Endothelial cell of umbilical vein (primary cell): ENCODE results near the gene CACNA1C. TPM values are rescaled to one million over a fixed set of nuclear protein-coding genes. Genes with fewer than 3 reads are reported as not detected.

Source experiments
- BruUV-seq: library from RNA; stranded (reverse); fragments of 400-500 nt; replicated peaks from 2 replicates; lab custom pipeline; 2021; lab: Mats Ljungman, UMichigan
- CTCF ChIA-PET: fragments of 300-600, 350-600 bp; sonication (Branson Sonifier 250); formaldehyde crosslinking; loops from one replicate; lab custom pipeline; 2021; ENCODE audit warnings: antibody characterized with exemption, inconsistent platforms; lab: Charles Lee
- POLR2A ChIA-PET: fragments of 300-600, 350-600 bp; sonication (Branson Sonifier 250); formaldehyde crosslinking; loops from one replicate; lab custom pipeline; 2021; ENCODE audit warnings: antibody characterized with exemption, inconsistent platforms; lab: Charles Lee
- DNase-seq: peaks from one replicate; pipeline ENCODE4 v3.0.0-alpha.2; 2011; ENCODE audit warnings: low read depth, low spot score
- FAIRE-seq: peaks from 2 replicates; lab custom pipeline; 2011; peaks lifted over from hg19 to GRCh38; lab: Jason Lieb, UNC
- H2AFZ ChIP-seq: 2 replicates; pipeline ENCODE4 v1.6.0; 2012; ENCODE audit warnings: low read depth, low read length, control low read depth, inconsistent platforms
- H3K27ac ChIP-seq: 2 replicates; pipeline ENCODE4 v1.5.1; 2011; ENCODE audit warnings: low read depth, mild to moderate bottlenecking, control low read depth, low read length, moderate library complexity; ENCODE audit not compliant: insufficient read depth
- H3K27me3 ChIP-seq, 2 experiments: 2 replicates each; pipeline versions ENCODE4 v1.6.0 to v1.6.1; 2011; ENCODE audit warnings: low read length in 2 of 2, mixed read lengths in 1 of 2; ENCODE audit not compliant: control insufficient read depth in 2 of 2, insufficient read depth in 2 of 2
- H3K36me3 ChIP-seq, 2 experiments: 2 replicates in 1 of 2; 3 replicates in 1 of 2; pipeline ENCODE4 v1.5.1; 2011; ENCODE audit warnings: low read length in 2 of 2, mild to moderate bottlenecking in 1 of 2, moderate library complexity in 1 of 2; ENCODE audit not compliant: control insufficient read depth in 2 of 2, insufficient read depth in 2 of 2; ENCODE audit errors: extremely low read depth in 1 of 2
- H3K4me1 ChIP-seq: 3 replicates; pipeline ENCODE4 v1.5.1; 2011; ENCODE audit warnings: mild to moderate bottlenecking, low read length; ENCODE audit not compliant: control insufficient read depth, insufficient read depth; ENCODE audit errors: extremely low read depth
- H3K4me2 ChIP-seq: 2 replicates; pipeline ENCODE4 v1.6.1; 2011; ENCODE audit warnings: low read length, control low read depth, mixed read lengths; ENCODE audit not compliant: insufficient read depth
- H3K4me3 ChIP-seq, 3 experiments: fragments of 200-600 bp in 1 of 3; sonication (generic), shearing (Covaris generic) in 1 of 3; replicated peaks in 1 of 3; 2 replicates each; pipeline ENCODE4 v1.5.1; 2011 to 2016; ENCODE audit warnings: control low read depth in 3 of 3, low read length in 3 of 3, mild to moderate bottlenecking in 2 of 3, inconsistent platforms in 1 of 3, low read depth in 1 of 3, moderate library complexity in 1 of 3; ENCODE audit not compliant: insufficient read depth in 1 of 3
- H3K79me2 ChIP-seq: 2 replicates; pipeline ENCODE4 v1.6.0; 2012; ENCODE audit warnings: low read length, inconsistent platforms; ENCODE audit not compliant: control insufficient read depth, insufficient read depth
- H3K9ac ChIP-seq: replicated peaks from 2 replicates; pipeline ENCODE3; 2011; ENCODE audit warnings: low read length, control low read depth; ENCODE audit not compliant: insufficient read depth; ENCODE audit errors: extremely low read depth
- H3K9me1 ChIP-seq: replicated peaks from 3 replicates; pipeline ENCODE4 v1.6.0; 2011; ENCODE audit warnings: mild to moderate bottlenecking, low read length; ENCODE audit not compliant: control insufficient read depth, insufficient read depth; ENCODE audit errors: extremely low read depth
- H3K9me3 ChIP-seq: replicated peaks from 2 replicates; pipeline ENCODE4 v1.5.1; 2012; ENCODE audit warnings: low read length, inconsistent platforms; ENCODE audit not compliant: control insufficient read depth, insufficient read depth
- H4K20me1 ChIP-seq: replicated peaks from 2 replicates; pipeline ENCODE3; 2011; ENCODE audit warnings: mild to moderate bottlenecking, low read length; ENCODE audit not compliant: control insufficient read depth, insufficient read depth; ENCODE audit errors: extremely low read depth
- EZH2 ChIP-seq: IDR thresholded peaks from 2 replicates; pipeline ENCODE4 v1.6.1; 2012; ENCODE audit warnings: borderline replicate concordance, low read depth, mild to moderate bottlenecking, moderate library complexity, low read length, inconsistent platforms; ENCODE audit not compliant: severe bottlenecking
- FOS ChIP-seq: IDR thresholded peaks from 2 replicates; pipeline ENCODE4 v1.6.1; 2011; ENCODE audit warnings: mild to moderate bottlenecking, low read length, moderate library complexity, borderline replicate concordance; ENCODE audit not compliant: insufficient read depth
- GATA2 ChIP-seq: IDR thresholded peaks from 2 replicates; pipeline ENCODE4 v1.7.0; 2011; ENCODE audit warnings: low read depth, mild to moderate bottlenecking, moderate library complexity, mixed read lengths, low read length; ENCODE audit not compliant: insufficient read length, insufficient read depth
- JUN ChIP-seq: IDR thresholded peaks from 2 replicates; pipeline ENCODE4 v1.6.1; 2011; ENCODE audit warnings: borderline replicate concordance, low read depth; ENCODE audit not compliant: insufficient read length, insufficient read depth
- MYC ChIP-seq: IDR thresholded peaks from one replicate; pipeline ENCODE4 v1.6.1; 2011; ENCODE audit warnings: mild to moderate bottlenecking, low read depth, low read length
- POLR2A ChIP-seq: IDR thresholded peaks from 2 replicates; pipeline ENCODE4 v1.6.1; 2012; ENCODE audit warnings: low read depth, mild to moderate bottlenecking, control low read depth, low read length
- POLR2AphosphoS5 ChIP-seq: IDR thresholded peaks from 2 replicates; pipeline ENCODE4 v1.6.1; 2012; ENCODE audit warnings: low read depth, mild to moderate bottlenecking, control low read depth, low read length, moderate library complexity; ENCODE audit not compliant: insufficient read depth
- dilution Hi-C: fragments of 300-500 bp; cut with MboI; formaldehyde crosslinking; loops from one replicate; pipeline ENCODE4 v1.15.0; 2019; ENCODE audit warnings: low sequenced_read_pairs; ENCODE audit not compliant: extremely low pct_ligation_motif_present
- intact Hi-C: fragments of 100-400 bp; cut with micrococcal nuclease; formaldehyde crosslinking; loops from one replicate; pipeline ENCODE4 v1.10.0; 2022
- polyA plus RNA-seq, 4 experiments: library from polyadenylated mRNA; depleted of rRNA in 3 of 4; stranded (reverse) in 3 of 4; unstranded in 1 of 4; fragments of >200 nt; gene quantifications; 2 replicates each; pipeline versions ENCODE4 v1.2.1 to v1.2.3, GENCODE V29; 2011 to 2012; ENCODE audit warnings: missing spikeins in 1 of 4
- total RNA-seq: library from RNA; stranded (reverse); gene quantifications from 2 replicates; pipeline ENCODE4 v1.2.3, GENCODE V29; 2021
- TF ChIP-seq, protein P1 (sequence below): IDR thresholded peaks from 2 replicates; pipeline ENCODE4 v1.6.1; 2011; ENCODE audit not compliant: insufficient read depth, insufficient read length
- TF ChIP-seq, protein P2 (sequence below), 2 donors: IDR thresholded peaks; 1 replicate in 1 of 2; 2 replicates in 1 of 2; pipeline ENCODE4 v1.5.1; 2011; ENCODE audit warnings: low read length in 2 of 2, mild to moderate bottlenecking in 2 of 2, moderate library complexity in 2 of 2, control low read depth in 1 of 2, inconsistent platforms in 1 of 2, low read depth in 1 of 2; ENCODE audit not compliant: insufficient read depth in 1 of 2; ENCODE audit errors: extremely low read depth in 1 of 2

The CACNA1C gene
- total and polyA plus RNA-seq, 2 donors (not counting 3 experiments of a cell fraction or from before 2014, with no cell fraction given), result not detected

GRCh38 chr12:2075508-2076195 lies 22.9 kb downstream of the CACNA1C start:
- no peaks in the 10 kb centered on the region for H3K4me1 ChIP-seq
- dilution Hi-C loops, result no loop called here
- intact Hi-C loops, result no loop called here
- H3K9me3 ChIP-seq, result no peaks in the 10 kb centered on the region
- no TSS peak for BruUV-seq
- H2AFZ ChIP-seq, result no peak overlapping the region
- H4K20me1 ChIP-seq, result no peaks in the 10 kb centered on the region
- CTCF ChIA-PET, result interaction anchor here (1.2 kb wide), 1 partner anchor 136 kb away, joined by 3 read pairs; no protein-coding TSS in a partner anchor
- H3K9ac ChIP-seq, result no peak overlapping the region
- H3K27ac ChIP-seq, result no peak overlapping the region
- no peak overlapping the region for H3K4me2 ChIP-seq
- FAIRE-seq, result no peak
- H3K79me2 ChIP-seq, result no peaks in the 10 kb centered on the region
- TF ChIP-seq GATA2 (no peak), MYC (no peak), JUN (no peak), EZH2 (no peak), POLR2AphosphoS5 (no peak), FOS (no peak), POLR2A (no peak)
- TF ChIP-seq, protein P1, sequence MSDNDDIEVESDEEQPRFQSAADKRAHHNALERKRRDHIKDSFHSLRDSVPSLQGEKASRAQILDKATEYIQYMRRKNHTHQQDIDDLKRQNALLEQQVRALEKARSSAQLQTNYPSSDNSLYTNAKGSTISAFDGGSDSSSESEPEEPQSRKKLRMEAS, result no peak
- TF ChIP-seq, protein P2, sequence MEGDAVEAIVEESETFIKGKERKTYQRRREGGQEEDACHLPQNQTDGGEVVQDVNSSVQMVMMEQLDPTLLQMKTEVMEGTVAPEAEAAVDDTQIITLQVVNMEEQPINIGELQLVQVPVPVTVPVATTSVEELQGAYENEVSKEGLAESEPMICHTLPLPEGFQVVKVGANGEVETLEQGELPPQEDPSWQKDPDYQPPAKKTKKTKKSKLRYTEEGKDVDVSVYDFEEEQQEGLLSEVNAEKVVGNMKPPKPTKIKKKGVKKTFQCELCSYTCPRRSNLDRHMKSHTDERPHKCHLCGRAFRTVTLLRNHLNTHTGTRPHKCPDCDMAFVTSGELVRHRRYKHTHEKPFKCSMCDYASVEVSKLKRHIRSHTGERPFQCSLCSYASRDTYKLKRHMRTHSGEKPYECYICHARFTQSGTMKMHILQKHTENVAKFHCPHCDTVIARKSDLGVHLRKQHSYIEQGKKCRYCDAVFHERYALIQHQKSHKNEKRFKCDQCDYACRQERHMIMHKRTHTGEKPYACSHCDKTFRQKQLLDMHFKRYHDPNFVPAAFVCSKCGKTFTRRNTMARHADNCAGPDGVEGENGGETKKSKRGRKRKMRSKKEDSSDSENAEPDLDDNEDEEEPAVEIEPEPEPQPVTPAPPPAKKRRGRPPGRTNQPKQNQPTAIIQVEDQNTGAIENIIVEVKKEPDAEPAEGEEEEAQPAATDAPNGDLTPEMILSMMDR (IDR thresholded peaks at IDR 0.05; ENCODE audit: extremely low read depth in 1 of 2, insufficient read depth in 1 of 2, low read depth in 1 of 2, low read length in 2 of 2), result no peak
- H3K36me3 ChIP-seq, result no peaks in the 10 kb centered on the region
- no peak for DNase-seq
- H3K4me3 ChIP-seq, result no peak overlapping the region
- no peaks in the 10 kb centered on the region for H3K9me1 ChIP-seq
- POLR2A ChIA-PET, result no interaction called here
- no peaks in the 10 kb centered on the region for H3K27me3 ChIP-seq
